GM13976 (cell line): ENCODE results near the gene ATP6V0B.

Experiments
- DNase-seq: peaks from one replicate; pipeline ENCODE4 v3.0.0; 2012; ENCODE audit warnings: low spot score
- CTCF ChIP-seq: IDR thresholded peaks from 2 replicates; pipeline ENCODE4 v1.5.1; 2012; ENCODE audit warnings: borderline replicate concordance, mild to moderate bottlenecking; ENCODE audit not compliant: insufficient read depth; ENCODE audit errors: extremely low read depth, missing control alignments, control extremely low read depth
- in situ Hi-C: fragments of 300-500 bp; cut with MboI; formaldehyde crosslinking; loops from one replicate; pipeline ENCODE4 v1.12.0; 2022; ENCODE audit warnings: low sequenced_read_pairs, mixed read lengths, inconsistent platforms; ENCODE audit not compliant: unreplicated experiment

ATP6V0B gene

GRCh38 chr1:44015206-44015605, 40.4 kb downstream of the ATP6V0B start:
- no peak for DNase-seq
- in situ Hi-C loops: no loop called here
- no peak for TF ChIP-seq CTCF

GRCh38 chr1:44016041-44016889, 41.5 kb downstream of the ATP6V0B start:
- DNase-seq: no peak
- in situ Hi-C loops: no loop called here
- no peak for TF ChIP-seq CTCF

GRCh38 chr1:44016890-44017400, 42.2 kb downstream of the ATP6V0B start:
- in situ Hi-C loops: no loop called here
- no peak for DNase-seq
- TF ChIP-seq CTCF: no peak

GRCh38 chr1:44019466-44019948, 44.7 kb downstream of the ATP6V0B start:
- in situ Hi-C loops: no loop called here
- no peak for TF ChIP-seq CTCF
- no peak for DNase-seq

GRCh38 chr1:44020464-44020863, 45.7 kb downstream of the ATP6V0B start:
- in situ Hi-C loops: no loop called here
- no peak for TF ChIP-seq CTCF
- no peak for DNase-seq

- in situ Hi-C loops: no loop called here
- no peak for DNase-seq
- no peak for TF ChIP-seq CTCF
Observed at GRCh38 chr1:44021156-44021555, 46.4 kb downstream of the ATP6V0B start.
